NCI-H2107 (cell line): ENCODE data around the gene GOT1.

Experiments used
- DNase-seq: peaks from one replicate; lab custom pipeline; 2025; lab: John Stamatoyannopoulos, UW

The GOT1 gene

GRCh38 chr10:99430451-99431189 is at the start of gene GOT1:
TSS of gene GOT1 (minus strand) at chr10:99430624. CDS start at chr10:99430565, 59 bp downstream.
- DNase-seq, result peak; percentile 88

- DNase-seq, result no peak
Measured at GRCh38 chr10:99470327-99470726, 39.9 kb upstream of the GOT1 start.

- DNase-seq, result no peak
Measured at GRCh38 chr10:99467236-99467999, 37.0 kb upstream of the GOT1 start.

- no peak for DNase-seq
Measured at GRCh38 chr10:99466632-99467223, 36.3 kb upstream of the GOT1 start.

GRCh38 chr10:99461230-99461629 is 30.8 kb upstream of the GOT1 start:
- no peak for DNase-seq

GRCh38 chr10:99460070-99460469 is 29.6 kb upstream of the GOT1 start:
- DNase-seq, result no peak

GRCh38 chr10:99459217-99459616 is 28.8 kb upstream of the GOT1 start:
- no peak for DNase-seq

- no peak for DNase-seq
Measured at GRCh38 chr10:99457813-99458212, 27.4 kb upstream of the GOT1 start.

- no peak for DNase-seq
Measured at GRCh38 chr10:99456931-99457288, 26.5 kb upstream of the GOT1 start.

- no peak for DNase-seq
Measured at GRCh38 chr10:99456207-99456930, 25.9 kb upstream of the GOT1 start.

- no peak for DNase-seq
Measured at GRCh38 chr10:99451981-99452380, 21.6 kb upstream of the GOT1 start.

GRCh38 chr10:99451499-99451788 is 21.0 kb upstream of the GOT1 start:
- DNase-seq, result no peak

GRCh38 chr10:99450624-99451498 is 20.4 kb upstream of the GOT1 start:
- no peak for DNase-seq

GRCh38 chr10:99450156-99450555 is 19.7 kb upstream of the GOT1 start:
- no peak for DNase-seq

- DNase-seq, result no peak
Measured at GRCh38 chr10:99449023-99449422, 18.6 kb upstream of the GOT1 start.

GRCh38 chr10:99444383-99445045 is 14.1 kb upstream of the GOT1 start:
- DNase-seq, result no peak

GRCh38 chr10:99443500-99443899 is 13.1 kb upstream of the GOT1 start:
- no peak for DNase-seq

- DNase-seq, result no peak
Measured at GRCh38 chr10:99442394-99442793, 12.0 kb upstream of the GOT1 start.

GRCh38 chr10:99438890-99439289 is 8.5 kb upstream of the GOT1 start:
- DNase-seq, result no peak

GRCh38 chr10:99435986-99436638 is 5.7 kb upstream of the GOT1 start:
- no peak for DNase-seq
